Fibroblast of pulmonary artery (primary cell): Measurements from ENCODE around the gene CNBD2.
A peak's percentile ranks its signal among the peaks of the same experiment; 100 is the strongest.
"Not testable (repeated sequence)": the region's sequence is repeated elsewhere in the genome, so short reads cannot be mapped to it uniquely, and the experiment has no call there.

Experiments used
- DNase-seq: peaks from one replicate; pipeline ENCODE4 v3.0.0-alpha.2; 2010; ENCODE audit warnings: low read depth
- H3K4me3 ChIP-seq: replicated peaks from 2 replicates; pipeline ENCODE4 v1.5.1; 2011; ENCODE audit warnings: low read depth, mild to moderate bottlenecking, control low read depth, low read length, moderate library complexity
- CTCF ChIP-seq: IDR thresholded peaks from 2 replicates; pipeline ENCODE4 v1.5.1; 2011; ENCODE audit warnings: mild to moderate bottlenecking, control low read depth, low read length, inconsistent platforms; ENCODE audit errors: missing control alignments

CNBD2 gene

GRCh38 chr20:35991142-35991771, 22.9 kb downstream of the CNBD2 start:
- H3K4me3 ChIP-seq = no peak overlapping the region
- TF ChIP-seq CTCF = peak; percentile 62
- DNase-seq = peak; percentile 54

DNA sequence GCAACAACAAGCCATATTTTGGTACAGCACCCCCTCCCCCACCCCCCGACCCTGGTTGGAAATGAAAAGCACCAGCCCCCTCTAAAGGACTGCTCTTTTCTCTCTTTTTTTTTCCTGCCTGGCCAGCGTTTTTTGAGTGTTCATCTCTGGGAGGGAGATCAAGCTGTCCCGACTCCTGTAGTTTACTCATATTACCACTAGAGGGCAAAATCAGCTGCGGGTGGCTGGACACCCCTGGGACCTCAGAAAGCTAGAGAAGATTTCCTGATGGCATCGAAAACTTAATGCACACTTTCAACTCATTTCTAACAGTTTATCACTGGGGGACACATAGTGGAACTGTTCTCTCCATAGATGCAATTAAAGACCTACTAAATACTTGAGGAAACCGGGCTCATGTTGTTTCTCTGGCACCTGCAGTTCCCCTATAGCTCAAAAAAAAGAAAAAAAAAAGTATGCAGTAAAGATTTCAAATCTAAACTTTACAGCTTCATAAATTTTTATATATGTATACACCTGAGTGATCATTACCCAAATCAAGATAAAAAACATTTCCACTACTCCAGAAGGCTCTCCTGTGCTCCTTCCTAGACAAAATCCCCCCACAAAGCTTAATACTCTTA, 24.4 kb downstream of the CNBD2 start:
- peak; percentile 86 for TF ChIP-seq CTCF
- DNase-seq = peak; percentile 69
- no peak overlapping the region for H3K4me3 ChIP-seq

GRCh38 chr20:35994994-35995453, 26.6 kb downstream of the CNBD2 start:
- peak; percentile 99 for TF ChIP-seq CTCF
- no peak overlapping the region for H3K4me3 ChIP-seq
- DNase-seq = peak; percentile 85

DNA sequence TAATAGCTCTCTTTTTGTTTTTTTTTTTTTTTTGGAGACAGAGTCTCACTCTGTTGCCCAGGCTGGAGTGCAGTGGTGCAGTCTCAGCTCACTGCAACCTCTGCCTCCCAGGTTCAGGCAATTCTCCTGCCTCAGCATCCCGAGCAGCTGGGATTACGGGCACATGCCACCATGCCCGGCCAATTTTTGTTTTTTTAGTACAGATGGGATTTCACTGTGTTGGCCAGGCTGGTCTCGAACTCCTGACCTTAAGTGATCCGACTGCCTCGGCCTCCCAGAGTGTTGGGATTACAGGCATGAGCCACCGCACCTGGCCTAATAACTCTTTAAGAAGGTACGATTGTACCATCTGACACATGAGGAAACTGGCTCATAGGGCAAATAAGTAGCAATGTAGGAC, 28.1 kb downstream of the CNBD2 start:
- not testable (repeated sequence) for H3K4me3 ChIP-seq, DNase-seq

DNA sequence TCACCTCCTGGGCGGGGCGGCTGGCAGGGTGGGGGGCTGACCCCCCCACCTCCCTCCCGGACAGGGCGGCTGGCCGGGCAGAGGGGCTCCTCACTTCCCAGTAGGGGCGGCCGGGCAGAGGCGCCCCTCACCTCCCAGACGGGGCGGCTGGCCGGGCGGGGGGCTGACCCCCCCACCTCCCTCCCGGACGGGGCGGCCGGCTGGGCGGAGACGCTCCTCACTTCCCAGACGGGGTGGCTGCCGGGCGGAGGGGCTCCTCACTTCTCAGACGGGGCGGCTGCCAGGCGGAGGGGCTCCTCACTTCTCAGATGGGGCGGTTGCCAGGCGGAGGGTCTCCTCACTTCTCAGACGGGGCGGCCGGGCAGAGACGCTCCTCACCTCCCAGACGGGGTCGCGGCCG, 32.9 kb downstream of the CNBD2 start:
- not testable (repeated sequence) for DNase-seq

DNA sequence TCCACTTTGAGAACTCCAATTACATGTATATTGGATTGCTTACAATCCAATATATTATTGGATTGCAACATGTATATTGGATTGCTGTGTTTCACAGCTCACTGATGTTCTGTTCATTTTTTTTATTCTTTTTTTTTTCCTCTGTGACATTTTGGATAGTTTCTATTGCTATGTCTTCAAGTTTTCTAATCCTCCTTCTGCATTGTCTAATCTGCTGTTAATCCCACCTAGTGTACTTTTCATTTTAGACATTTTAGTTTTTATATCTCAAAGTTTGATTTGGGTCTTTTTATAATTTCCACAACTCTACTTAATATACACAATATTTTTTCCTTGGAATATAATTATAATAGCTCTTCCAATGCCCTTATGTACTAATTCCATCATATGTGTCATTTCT, 34.5 kb downstream of the CNBD2 start:
- no peak for TF ChIP-seq CTCF

More for the DNA sequence above, 32.9 kb downstream of the CNBD2 start:
- not testable (repeated sequence) for H3K4me3 ChIP-seq

DNA sequence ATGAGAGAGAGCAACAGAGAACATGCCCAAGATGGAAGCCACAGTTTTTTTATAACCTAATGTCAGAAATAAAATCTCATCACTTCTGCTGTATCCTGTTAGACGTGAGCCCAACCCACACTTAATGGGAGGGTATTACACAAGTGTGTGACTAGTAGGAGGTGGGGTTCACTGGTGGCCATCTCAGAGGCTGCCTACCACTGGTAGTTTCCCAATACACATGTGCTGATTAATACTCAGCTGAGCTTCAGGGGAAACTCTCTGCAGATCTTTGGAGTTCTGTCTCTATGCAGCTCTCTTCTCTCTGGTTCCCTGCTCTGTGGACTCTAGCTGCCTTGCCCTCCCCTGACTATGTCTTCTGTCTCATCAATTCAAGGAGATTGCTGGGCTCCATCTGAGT, 35.7 kb downstream of the CNBD2 start:
- H3K4me3 ChIP-seq = no peak overlapping the region
- no peak for TF ChIP-seq CTCF
- DNase-seq = no peak

More for the DNA sequence above, 34.5 kb downstream of the CNBD2 start:
- no peak overlapping the region for H3K4me3 ChIP-seq
- DNase-seq = no peak

GRCh38 chr20:36008461-36009035, 40.2 kb downstream of the CNBD2 start:
- no peak overlapping the region for H3K4me3 ChIP-seq
- TF ChIP-seq CTCF = no peak
- DNase-seq = no peak
